ENCODE results near the gene MUC22.

- no peak for TF ChIP-seq CTCF (IDR thresholded peaks at IDR 0.05; ENCODE audit: low read length)
- TF ChIP-seq EZH2 (IDR thresholded peaks at IDR 0.05; ENCODE audit: borderline replicate concordance, low read length) = no peak
These were observed 39.3 kb upstream of the MUC22 start for GRCh38 chr6:30970946-30971345.
